Vagina (tissue), 2 donors: Measurements from ENCODE around the gene DDX27.
A peak's percentile ranks its signal among the peaks of the same experiment; 100 is the strongest.

ENCODE experiments used
- CTCF ChIP-seq, 3 experiments: fragments of 450-650 bp in 2 of 3; fragments of 200-600 bp in 1 of 3; sonication (generic) in 1 of 3; IDR thresholded peaks; one replicate each; pipeline ENCODE4 v1.5.1; 2017 to 2019; ENCODE audit warnings: antibody characterized with exemption in 3 of 3, mild to moderate bottlenecking in 2 of 3, moderate library complexity in 2 of 3
- POLR2A ChIP-seq, 2 donors: fragments of 450-650 bp; IDR thresholded peaks; one replicate each; pipeline ENCODE4 v1.6.1; 2017; ENCODE audit warnings: antibody characterized with exemption in 2 of 2, mild to moderate bottlenecking in 2 of 2, moderate library complexity in 2 of 2
- POLR2AphosphoS5 ChIP-seq, 2 donors: sonication (generic); formaldehyde crosslinking; IDR thresholded peaks; one replicate each; pipeline ENCODE4 v1.9.0; 2017; ENCODE audit warnings: antibody characterized with exemption in 2 of 2, mild to moderate bottlenecking in 2 of 2, low read depth in 1 of 2; ENCODE audit not compliant: insufficient read depth in 1 of 2

- TF ChIP-seq POLR2AphosphoS5 (IDR thresholded peaks at IDR 0.05; ENCODE audit: insufficient read depth in 1 of 2, low read depth in 1 of 2) (peak in 1 of 2 donors; percentile 58), CTCF (IDR thresholded peaks at IDR 0.05) (no peak), POLR2A (IDR thresholded peaks at IDR 0.05) (no peak)
Measured at GRCh38 chr20:49186535-49187329, 32.5 kb upstream of the DDX27 start.
